GM13977 (cell line): Measurements from ENCODE around the gene LFNG.

Source experiments
- DNase-seq: peaks from one replicate; pipeline ENCODE4 v3.0.0; 2012; ENCODE audit warnings: low spot score
- in situ Hi-C: fragments of 300-500 bp; cut with MboI; formaldehyde crosslinking; loops from one replicate; pipeline ENCODE4 v1.12.0; 2022; ENCODE audit warnings: low sequenced_read_pairs, low pct_unique_long_range_greater_than_20kb, mixed read lengths, inconsistent platforms; ENCODE audit not compliant: unreplicated experiment
- TF ChIP-seq, protein P1 (sequence below): IDR thresholded peaks from 2 replicates; pipeline ENCODE4 v1.5.1; 2012; ENCODE audit warnings: mild to moderate bottlenecking, control low read depth; ENCODE audit not compliant: insufficient read depth; ENCODE audit errors: extremely low read depth, missing control alignments

Gene LFNG

GRCh38 chr7:2575046-2575732, 55.6 kb downstream of the LFNG start:
- DNase-seq: no peak
- in situ Hi-C loops: no loop called here

DNA sequence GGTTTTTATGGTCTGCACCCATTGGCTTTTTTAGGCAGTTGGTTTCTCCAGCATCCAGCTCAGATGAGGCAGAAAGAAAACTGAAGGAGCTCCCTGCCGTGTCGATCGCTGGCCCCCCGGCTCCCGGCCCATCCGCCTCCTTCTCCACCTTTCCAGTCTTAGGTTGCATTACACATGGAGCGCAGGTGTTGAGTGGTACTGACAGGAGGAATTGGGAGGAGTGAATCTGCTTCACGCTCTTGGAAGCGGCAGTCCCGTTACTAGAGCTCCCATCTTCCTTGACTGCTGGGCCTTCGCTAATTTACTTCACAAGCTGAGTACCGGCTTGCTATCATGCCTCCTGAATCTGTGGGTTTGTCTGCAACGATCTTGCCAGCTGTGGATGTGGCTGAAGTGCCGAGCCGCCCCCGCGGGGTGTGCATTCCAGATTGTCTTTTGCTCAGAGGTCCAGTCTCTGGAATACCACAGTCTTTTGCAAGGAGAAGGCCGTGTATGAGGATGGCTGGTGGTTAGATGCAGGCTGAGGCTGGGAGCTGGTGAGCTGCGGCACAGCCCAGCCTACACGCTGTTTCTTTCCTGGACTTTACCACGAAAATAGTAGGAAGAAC, 56.3 kb downstream of the LFNG start:
- TF ChIP-seq, protein P1, sequence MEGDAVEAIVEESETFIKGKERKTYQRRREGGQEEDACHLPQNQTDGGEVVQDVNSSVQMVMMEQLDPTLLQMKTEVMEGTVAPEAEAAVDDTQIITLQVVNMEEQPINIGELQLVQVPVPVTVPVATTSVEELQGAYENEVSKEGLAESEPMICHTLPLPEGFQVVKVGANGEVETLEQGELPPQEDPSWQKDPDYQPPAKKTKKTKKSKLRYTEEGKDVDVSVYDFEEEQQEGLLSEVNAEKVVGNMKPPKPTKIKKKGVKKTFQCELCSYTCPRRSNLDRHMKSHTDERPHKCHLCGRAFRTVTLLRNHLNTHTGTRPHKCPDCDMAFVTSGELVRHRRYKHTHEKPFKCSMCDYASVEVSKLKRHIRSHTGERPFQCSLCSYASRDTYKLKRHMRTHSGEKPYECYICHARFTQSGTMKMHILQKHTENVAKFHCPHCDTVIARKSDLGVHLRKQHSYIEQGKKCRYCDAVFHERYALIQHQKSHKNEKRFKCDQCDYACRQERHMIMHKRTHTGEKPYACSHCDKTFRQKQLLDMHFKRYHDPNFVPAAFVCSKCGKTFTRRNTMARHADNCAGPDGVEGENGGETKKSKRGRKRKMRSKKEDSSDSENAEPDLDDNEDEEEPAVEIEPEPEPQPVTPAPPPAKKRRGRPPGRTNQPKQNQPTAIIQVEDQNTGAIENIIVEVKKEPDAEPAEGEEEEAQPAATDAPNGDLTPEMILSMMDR: no peak
- in situ Hi-C loops: no loop called here
- no peak for DNase-seq

More at GRCh38 chr7:2575046-2575732, 55.6 kb downstream of the LFNG start:
- TF ChIP-seq, protein P1: no peak

DNA sequence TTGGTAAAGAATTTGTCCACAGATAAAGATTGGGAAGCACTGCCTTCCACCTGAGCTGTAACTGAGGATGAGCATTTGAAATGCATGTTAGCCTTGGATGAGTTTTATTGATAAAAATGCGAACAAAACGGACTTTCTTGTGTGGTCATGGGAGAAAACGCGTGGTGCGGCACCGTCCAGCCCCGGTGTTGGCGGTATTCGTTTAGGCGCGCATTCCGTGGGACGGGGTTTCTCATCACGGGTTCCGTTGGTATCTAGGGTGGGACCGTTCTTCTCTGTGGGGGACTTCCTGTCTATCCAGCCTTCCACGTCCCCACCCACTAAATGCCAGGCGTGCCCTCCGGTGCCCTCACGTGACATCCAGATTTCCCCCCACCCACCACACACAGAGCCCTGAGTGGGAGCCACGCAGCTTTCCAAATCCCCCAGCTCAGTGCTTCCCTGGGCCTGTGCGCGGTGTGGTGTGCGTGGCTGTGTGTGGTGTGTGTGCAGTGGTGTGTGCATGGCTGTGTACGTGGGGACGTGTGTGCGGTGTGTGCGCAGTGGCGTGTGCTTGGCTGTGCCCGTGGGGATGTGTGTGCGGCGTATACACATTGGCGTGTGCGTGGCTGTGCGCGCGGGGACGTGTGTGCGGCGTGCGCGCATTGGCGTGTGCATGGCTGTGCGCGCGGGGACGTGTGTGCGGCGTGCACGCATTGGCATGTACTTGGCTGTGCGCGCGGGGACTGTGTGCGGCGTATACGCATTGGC, 57.3 kb downstream of the LFNG start:
- in situ Hi-C loops: no loop called here
- TF ChIP-seq, protein P1: no peak
- DNase-seq: no peak
